HepG2 (cell line): ENCODE data around the gene THOC6. TPM values are rescaled to one million over a fixed set of nuclear protein-coding genes. Genes with fewer than 3 reads are reported as not detected.

Experiments used
- ARID4A ChIP-seq: sonication (generic); formaldehyde crosslinking; IDR thresholded peaks from 2 replicates; pipeline ENCODE4 v1.5.0; 2020; ENCODE audit warnings: mild to moderate bottlenecking, missing genetic modification reagents, borderline replicate concordance
- CCDC6 ChIP-seq: sonication (generic); formaldehyde crosslinking; IDR thresholded peaks from 2 replicates; pipeline ENCODE4 v1.8.1; 2022; ENCODE audit warnings: mild to moderate bottlenecking, missing genetic modification reagents, moderate library complexity
- CREB1 ChIP-seq, 2 experiments: fragments of 450-650 bp in 1 of 2; IDR thresholded peaks; 2 replicates each; pipeline ENCODE4 v1.6.1; 2016 to 2017; ENCODE audit warnings: control low read depth in 1 of 2, mild to moderate bottlenecking in 1 of 2, missing compliant biosample characterization in 1 of 2, missing genetic modification characterization in 1 of 2
- DMAP1 ChIP-seq: IDR thresholded peaks from 2 replicates; pipeline ENCODE4 v1.6.1; 2016
- FOXA3 ChIP-seq: IDR thresholded peaks from 2 replicates; pipeline ENCODE4 v1.6.1; 2016; ENCODE audit warnings: missing genetic modification reagents, missing compliant biosample characterization
- HNRNPH1 ChIP-seq: fragments of 200-400 bp; formaldehyde crosslinking; optimal IDR thresholded peaks from 2 replicates; pipeline ENCODE3; 2017; ENCODE audit warnings: mild to moderate bottlenecking, low read depth, low read length
- KDM2A ChIP-seq: sonication (generic); formaldehyde crosslinking; IDR thresholded peaks from 2 replicates; pipeline ENCODE4 v1.4.0; 2020; ENCODE audit warnings: low read depth, missing genetic modification reagents, borderline replicate concordance
- MAFK ChIP-seq, 2 experiments: IDR thresholded peaks in 1 of 2; conservative IDR thresholded peaks in 1 of 2; 2 replicates each; pipeline ENCODE4 v1.6.1; 2011; ENCODE audit warnings: improper control_type of control experiment in 2 of 2, low read length in 2 of 2
- MED1 ChIP-seq: sonication (generic); formaldehyde crosslinking; IDR thresholded peaks from 2 replicates; pipeline ENCODE4 v1.4.0; 2020; ENCODE audit warnings: missing genetic modification reagents
- NONO ChIP-seq, 2 experiments: fragments of 450-650 bp in 1 of 2; sonication (generic) in 1 of 2; formaldehyde crosslinking in 1 of 2; IDR thresholded peaks in 1 of 2; conservative IDR thresholded peaks in 1 of 2; 2 replicates each; pipeline versions ENCODE4 v1.6.1 to v1.8.0; 2017 to 2022; ENCODE audit warnings: mild to moderate bottlenecking in 1 of 2, missing genetic modification reagents in 1 of 2, moderate library complexity in 1 of 2
- ONECUT2 ChIP-seq: sonication (generic); formaldehyde crosslinking; IDR thresholded peaks from 2 replicates; pipeline ENCODE4 v1.4.0; 2020; ENCODE audit warnings: missing genetic modification reagents
- PAWR ChIP-seq: sonication (generic); formaldehyde crosslinking; IDR thresholded peaks from 2 replicates; pipeline ENCODE4 v1.4.0; 2020; ENCODE audit warnings: missing genetic modification reagents, mild to moderate bottlenecking, borderline replicate concordance
- POLR2AphosphoS5 ChIP-seq: IDR thresholded peaks from 2 replicates; pipeline ENCODE4 v1.6.1; 2012; ENCODE audit warnings: low read depth, low read length
- RCOR2 ChIP-seq: IDR thresholded peaks from 2 replicates; pipeline ENCODE4 v1.6.1; 2016; ENCODE audit warnings: missing biosample characterization, missing genetic modification reagents
- SP4 ChIP-seq: sonication (generic); formaldehyde crosslinking; IDR thresholded peaks from 2 replicates; pipeline ENCODE4 v1.8.1; 2023; ENCODE audit warnings: mild to moderate bottlenecking, missing genetic modification reagents
- TCF7 ChIP-seq: sonication (generic); IDR thresholded peaks from 2 replicates; pipeline ENCODE4 v1.6.1; 2016; ENCODE audit warnings: antibody characterized with exemption, low read depth
- ZNF124 ChIP-seq: sonication (generic); formaldehyde crosslinking; IDR thresholded peaks from 2 replicates; pipeline ENCODE4 v1.4.0; 2020; ENCODE audit warnings: missing genetic modification reagents
- ZNF33B ChIP-seq: sonication (generic); formaldehyde crosslinking; IDR thresholded peaks from 2 replicates; pipeline ENCODE4 v1.5.1; 2020; ENCODE audit warnings: mild to moderate bottlenecking, missing genetic modification reagents
- ZNF747 ChIP-seq: sonication (generic); formaldehyde crosslinking; IDR thresholded peaks from 2 replicates; pipeline ENCODE4 v1.8.1; 2023; ENCODE audit warnings: missing genetic modification reagents, mild to moderate bottlenecking, borderline replicate concordance
- ZNF776 ChIP-seq: sonication (generic); formaldehyde crosslinking; IDR thresholded peaks from 2 replicates; pipeline ENCODE4 v1.4.0; 2020; ENCODE audit warnings: mild to moderate bottlenecking, missing genetic modification reagents
- ZSCAN9 ChIP-seq: IDR thresholded peaks from 2 replicates; pipeline ENCODE4 v1.6.1; 2016; ENCODE audit warnings: borderline replicate concordance
- polyA plus RNA-seq, 8 experiments: library from polyadenylated mRNA; depleted of rRNA in 3 of 8; stranded (reverse) in 7 of 8; unstranded in 1 of 8; fragments of >200 nt; fragmentation: Illumina TruSeq in 4 of 8; extraction: Trizol in 4 of 8; gene quantifications; 2 replicates each; pipeline versions ENCODE4 v1.2.1 to v1.2.3, GENCODE V29; 2011 to 2016; ENCODE audit warnings: low read depth in 4 of 8, missing spikeins in 1 of 8, mixed read lengths in 1 of 8; ENCODE audit not compliant: insufficient read depth in 1 of 8
- total RNA-seq, 5 experiments: library from RNA; depleted of rRNA; stranded (reverse); fragments of >200 nt; fragmentation: Illumina TruSeq; extraction: Trizol; gene quantifications; 2 replicates each; pipeline ENCODE4 v1.2.3, GENCODE V29; 2016; ENCODE audit warnings: low read depth in 1 of 5
- TF ChIP-seq, protein P1 (sequence below): sonication (generic); formaldehyde crosslinking; IDR thresholded peaks from 2 replicates; pipeline ENCODE4 v1.5.1; 2020; ENCODE audit warnings: mild to moderate bottlenecking, missing genetic modification reagents, moderate library complexity

The THOC6 gene
- total and polyA plus RNA-seq, 2 of the 13 experiments (the other 11 are each of a cell fraction or from before 2014, with no cell fraction given): 32.1 to 37.0 TPM

GRCh38 chr16:3059041-3059722, 35.3 kb downstream of the THOC6 start (continued):
- TF ChIP-seq ARID4A: peak; percentile 78; the same call in 1 of the 2 replicates
- TF ChIP-seq FOXA3 (CRISPR knock-in tag): peak; percentile 56; the same call in 1 of the 2 replicates
- peak; percentile 93 for TF ChIP-seq CCDC6 (CRISPR knock-in tag)
- TF ChIP-seq ZNF33B (CRISPR knock-in tag): 0 out of 2 replicates have a peak, but pooled peaks have one; percentile 50
- TF ChIP-seq MED1 (CRISPR knock-in tag): peak; percentile 80; the same call in 1 of the 2 replicates
- TF ChIP-seq NONO (IDR thresholded peaks at IDR 0.05): no peak
- TF ChIP-seq NONO (CRISPR knock-in tag; conservative IDR thresholded peaks at IDR 0.05): peak; percentile 92
- no peak for TF ChIP-seq HNRNPH1
- TF ChIP-seq ZSCAN9 (CRISPR knock-in tag): no peak
- TF ChIP-seq ONECUT2: no peak
- peak; percentile 78 for TF ChIP-seq KDM2A (CRISPR knock-in tag)
- no peak for TF ChIP-seq MAFK (conservative IDR thresholded peaks at IDR 0.05 in 1 of 2, IDR thresholded peaks at IDR 0.05 in 1 of 2; ENCODE audit: low read length in 2 of 2)
- TF ChIP-seq ZNF747 (CRISPR knock-in tag): no peak; the same call in 1 of the 2 replicates
- TF ChIP-seq DMAP1 (CRISPR knock-in tag): peak; percentile 61
- TF ChIP-seq TCF7: no peak
- TF ChIP-seq CREB1 (IDR thresholded peaks at IDR 0.05): no peak
- no peak for TF ChIP-seq CREB1 (CRISPR knock-in tag; IDR thresholded peaks at IDR 0.05)
- 0 out of 2 replicates have a peak, but pooled peaks have one; percentile 31 for TF ChIP-seq ZNF776 (CRISPR knock-in tag)
- TF ChIP-seq SP4 (CRISPR knock-in tag): peak; percentile 86
- no peak for TF ChIP-seq RCOR2
- peak; percentile 42; the same call in 1 of the 2 replicates for TF ChIP-seq ZNF124 (CRISPR knock-in tag)
- TF ChIP-seq POLR2AphosphoS5: peak; percentile 46; the same call in 1 of the 2 replicates
- TF ChIP-seq, protein P1, sequence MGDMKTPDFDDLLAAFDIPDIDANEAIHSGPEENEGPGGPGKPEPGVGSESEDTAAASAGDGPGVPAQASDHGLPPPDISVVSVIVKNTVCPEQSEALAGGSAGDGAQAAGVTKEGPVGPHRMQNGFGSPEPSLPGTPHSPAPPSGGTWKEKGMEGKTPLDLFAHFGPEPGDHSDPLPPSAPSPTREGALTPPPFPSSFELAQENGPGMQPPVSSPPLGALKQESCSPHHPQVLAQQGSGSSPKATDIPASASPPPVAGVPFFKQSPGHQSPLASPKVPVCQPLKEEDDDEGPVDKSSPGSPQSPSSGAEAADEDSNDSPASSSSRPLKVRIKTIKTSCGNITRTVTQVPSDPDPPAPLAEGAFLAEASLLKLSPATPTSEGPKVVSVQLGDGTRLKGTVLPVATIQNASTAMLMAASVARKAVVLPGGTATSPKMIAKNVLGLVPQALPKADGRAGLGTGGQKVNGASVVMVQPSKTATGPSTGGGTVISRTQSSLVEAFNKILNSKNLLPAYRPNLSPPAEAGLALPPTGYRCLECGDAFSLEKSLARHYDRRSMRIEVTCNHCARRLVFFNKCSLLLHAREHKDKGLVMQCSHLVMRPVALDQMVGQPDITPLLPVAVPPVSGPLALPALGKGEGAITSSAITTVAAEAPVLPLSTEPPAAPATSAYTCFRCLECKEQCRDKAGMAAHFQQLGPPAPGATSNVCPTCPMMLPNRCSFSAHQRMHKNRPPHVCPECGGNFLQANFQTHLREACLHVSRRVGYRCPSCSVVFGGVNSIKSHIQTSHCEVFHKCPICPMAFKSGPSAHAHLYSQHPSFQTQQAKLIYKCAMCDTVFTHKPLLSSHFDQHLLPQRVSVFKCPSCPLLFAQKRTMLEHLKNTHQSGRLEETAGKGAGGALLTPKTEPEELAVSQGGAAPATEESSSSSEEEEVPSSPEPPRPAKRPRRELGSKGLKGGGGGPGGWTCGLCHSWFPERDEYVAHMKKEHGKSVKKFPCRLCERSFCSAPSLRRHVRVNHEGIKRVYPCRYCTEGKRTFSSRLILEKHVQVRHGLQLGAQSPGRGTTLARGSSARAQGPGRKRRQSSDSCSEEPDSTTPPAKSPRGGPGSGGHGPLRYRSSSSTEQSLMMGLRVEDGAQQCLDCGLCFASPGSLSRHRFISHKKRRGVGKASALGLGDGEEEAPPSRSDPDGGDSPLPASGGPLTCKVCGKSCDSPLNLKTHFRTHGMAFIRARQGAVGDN: peak; percentile 83
- no peak for TF ChIP-seq PAWR (CRISPR knock-in tag)
